Stimulated activated CD8-positive, alpha-beta memory T cell treated with anti-CD3 and anti-CD28 coated beads, Interleukin-4, amount 100 ng/mL, for 48 hours (primary cell): ENCODE results near the gene GPR151.
"Not testable (repeated sequence)": the region's sequence is repeated elsewhere in the genome, so short reads cannot be mapped to it uniquely, and the experiment has no call there.

Experiments
- DNase-seq: peaks from one replicate; pipeline ENCODE4 v3.0.0-alpha.2; 2020

The GPR151 gene

GRCh38 chr5:146516151-146516475 lies at the start of gene GPR151:
Gene GPR151 (minus strand): TSS chr5:146516190. CDS start chr5:146516113, 77 bp downstream.
- DNase-seq: no peak

- DNase-seq: no peak
Observed at GRCh38 chr5:146564007-146564762, 48.2 kb upstream of the GPR151 start.

- no peak for DNase-seq
Observed at GRCh38 chr5:146562461-146562860, 46.5 kb upstream of the GPR151 start.

- no peak for DNase-seq
Observed at GRCh38 chr5:146561711-146562110, 45.7 kb upstream of the GPR151 start.

- DNase-seq: no peak
Observed at GRCh38 chr5:146560205-146560812, 44.3 kb upstream of the GPR151 start.

GRCh38 chr5:146556884-146557283 lies 40.9 kb upstream of the GPR151 start:
- DNase-seq: not testable (repeated sequence)

GRCh38 chr5:146553446-146553845 lies 37.5 kb upstream of the GPR151 start:
- DNase-seq: no peak

- DNase-seq: no peak
Observed at GRCh38 chr5:146549615-146550014, 33.6 kb upstream of the GPR151 start.

- no peak for DNase-seq
Observed at GRCh38 chr5:146548781-146549449, 32.9 kb upstream of the GPR151 start.

GRCh38 chr5:146544232-146544631 lies 28.2 kb upstream of the GPR151 start:
- DNase-seq: no peak

GRCh38 chr5:146541958-146542849 lies 26.2 kb upstream of the GPR151 start:
- DNase-seq: peak; percentile 81

- no peak for DNase-seq
Observed at GRCh38 chr5:146540414-146540813, 24.4 kb upstream of the GPR151 start.

GRCh38 chr5:146539973-146540372 lies 24.0 kb upstream of the GPR151 start:
- DNase-seq: no peak

- DNase-seq: no peak
Observed at GRCh38 chr5:146538432-146538831, 22.4 kb upstream of the GPR151 start.

GRCh38 chr5:146533882-146534281 lies 17.9 kb upstream of the GPR151 start:
- no peak for DNase-seq

- peak; percentile 87 for DNase-seq
Observed at GRCh38 chr5:146533260-146533857, 17.4 kb upstream of the GPR151 start.

GRCh38 chr5:146529984-146530383 lies 14.0 kb upstream of the GPR151 start:
- DNase-seq: no peak

- DNase-seq: no peak
Observed at GRCh38 chr5:146528236-146528635, 12.2 kb upstream of the GPR151 start.

- DNase-seq: no peak
Observed at GRCh38 chr5:146527785-146528184, 11.8 kb upstream of the GPR151 start.

GRCh38 chr5:146523698-146524097 lies 7.7 kb upstream of the GPR151 start:
- DNase-seq: no peak

- no peak for DNase-seq
Observed at GRCh38 chr5:146521403-146522106, 5.6 kb upstream of the GPR151 start.

GRCh38 chr5:146520731-146521130 lies 4.7 kb upstream of the GPR151 start:
- no peak for DNase-seq
